ENCODE measurements around the gene TRIM2. TPM values are rescaled to one million over a fixed set of nuclear protein-coding genes. Genes with fewer than 3 reads are reported as not detected.
A peak's percentile ranks its signal among the peaks of the same experiment; 100 is the strongest.

The TRIM2 gene
- total and polyA plus RNA-seq, 8 donors, result 49.6 to 88.2 (median 77.7) TPM

DNA sequence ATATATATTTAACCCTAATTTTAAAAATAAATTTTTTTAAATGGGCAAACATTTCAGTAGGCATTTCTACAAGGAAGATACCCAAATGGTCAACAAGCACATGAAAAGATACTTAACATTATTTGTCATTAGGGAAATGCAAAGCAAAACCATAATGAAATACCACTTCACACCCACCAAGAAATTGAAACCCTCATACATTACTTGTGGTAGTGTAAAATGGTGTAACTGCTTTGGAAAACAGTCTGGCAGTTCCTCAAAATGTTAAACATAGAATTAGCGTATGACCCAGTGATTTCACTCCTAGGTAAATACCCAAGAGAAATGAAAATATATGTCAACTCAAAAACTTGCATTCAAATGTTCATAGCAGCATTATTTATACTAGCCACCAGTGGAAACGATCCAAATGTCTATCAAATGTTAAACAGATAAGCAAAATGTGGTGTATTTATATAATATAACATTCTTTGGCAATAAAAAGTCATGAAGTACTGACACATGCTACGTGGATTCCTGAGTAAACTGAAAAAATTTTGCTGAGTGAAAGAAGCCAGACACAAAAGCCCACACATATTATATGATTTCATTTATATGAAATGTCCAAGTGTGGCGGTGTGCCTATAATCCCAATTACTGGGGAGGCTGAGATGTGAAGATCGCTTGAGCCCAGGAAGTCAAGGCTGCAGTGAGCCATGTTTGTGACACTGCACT lies 16.6 kb downstream of the TRIM2 start:
- intact Hi-C loops (cut with DNase I), result no loop called here
- ATAC-seq (no peak), DNase-seq (no peak)
- Histone ChIP-seq H3K27ac (no peak overlapping the region), H3K4me1 (peaks cover 13 to 27% of the 10 kb centered on the region in 2 donors), H3K4me3 (no peak overlapping the region), H3K9me3 (peaks cover 0 to 5% of the 10 kb centered on the region in 2 donors), H3K36me3 (no peaks in the 10 kb centered on the region), H3K27me3 (peaks cover 0 to 27% of the 10 kb centered on the region in 2 donors)
- TF ChIP-seq, protein P1, sequence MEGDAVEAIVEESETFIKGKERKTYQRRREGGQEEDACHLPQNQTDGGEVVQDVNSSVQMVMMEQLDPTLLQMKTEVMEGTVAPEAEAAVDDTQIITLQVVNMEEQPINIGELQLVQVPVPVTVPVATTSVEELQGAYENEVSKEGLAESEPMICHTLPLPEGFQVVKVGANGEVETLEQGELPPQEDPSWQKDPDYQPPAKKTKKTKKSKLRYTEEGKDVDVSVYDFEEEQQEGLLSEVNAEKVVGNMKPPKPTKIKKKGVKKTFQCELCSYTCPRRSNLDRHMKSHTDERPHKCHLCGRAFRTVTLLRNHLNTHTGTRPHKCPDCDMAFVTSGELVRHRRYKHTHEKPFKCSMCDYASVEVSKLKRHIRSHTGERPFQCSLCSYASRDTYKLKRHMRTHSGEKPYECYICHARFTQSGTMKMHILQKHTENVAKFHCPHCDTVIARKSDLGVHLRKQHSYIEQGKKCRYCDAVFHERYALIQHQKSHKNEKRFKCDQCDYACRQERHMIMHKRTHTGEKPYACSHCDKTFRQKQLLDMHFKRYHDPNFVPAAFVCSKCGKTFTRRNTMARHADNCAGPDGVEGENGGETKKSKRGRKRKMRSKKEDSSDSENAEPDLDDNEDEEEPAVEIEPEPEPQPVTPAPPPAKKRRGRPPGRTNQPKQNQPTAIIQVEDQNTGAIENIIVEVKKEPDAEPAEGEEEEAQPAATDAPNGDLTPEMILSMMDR (IDR thresholded peaks at IDR 0.05), result no peak

DNA sequence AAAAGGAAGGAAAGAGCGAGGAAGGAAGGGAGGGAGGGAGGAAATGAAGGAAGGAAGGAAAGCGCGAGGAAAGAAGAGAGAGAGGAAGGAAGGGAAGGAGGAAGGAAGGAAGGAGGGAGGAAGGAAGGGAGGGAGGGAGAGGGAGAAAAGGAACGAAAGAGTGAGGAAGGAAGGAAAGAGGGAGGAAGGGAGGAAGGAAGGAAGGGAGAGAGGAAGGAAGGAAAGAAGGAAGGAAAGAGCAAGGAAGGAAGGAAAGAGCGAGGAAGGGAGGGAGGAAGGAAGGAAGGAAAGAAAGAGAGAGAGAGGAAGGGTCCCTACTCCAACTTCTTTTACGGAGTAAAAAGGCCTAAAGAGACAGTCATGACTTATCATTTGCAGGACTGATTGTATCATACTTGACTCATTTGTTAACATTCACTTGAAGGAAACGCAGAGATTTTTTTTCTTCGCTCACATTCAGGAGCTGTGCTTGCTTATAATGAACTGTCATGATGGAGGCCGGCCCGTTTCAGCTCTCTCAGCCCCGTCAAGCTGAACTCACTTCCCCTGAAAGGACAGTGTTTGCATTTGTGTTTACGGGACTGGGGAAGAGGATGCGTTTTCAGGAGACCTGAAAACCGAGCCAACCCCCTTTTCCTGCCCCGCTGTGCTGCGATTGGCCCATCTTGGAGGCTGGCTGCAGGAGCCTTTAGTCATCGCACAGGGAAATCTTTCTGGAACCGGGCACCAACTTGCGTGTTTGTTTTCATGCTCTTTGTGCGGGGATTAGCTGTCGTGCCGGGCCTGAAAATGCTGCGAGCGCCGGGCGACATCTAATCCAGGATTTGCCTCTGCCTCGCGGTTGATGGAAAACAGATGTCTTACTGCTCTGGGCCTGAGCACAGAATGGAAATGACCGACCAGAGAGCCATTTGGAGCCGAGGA lies 17.8 kb downstream of the TRIM2 start:
- peak overlapping the region; percentile 43 to 60 for H3K4me3 ChIP-seq
- intact Hi-C loops (cut with DNase I), result no loop called here

DNA sequence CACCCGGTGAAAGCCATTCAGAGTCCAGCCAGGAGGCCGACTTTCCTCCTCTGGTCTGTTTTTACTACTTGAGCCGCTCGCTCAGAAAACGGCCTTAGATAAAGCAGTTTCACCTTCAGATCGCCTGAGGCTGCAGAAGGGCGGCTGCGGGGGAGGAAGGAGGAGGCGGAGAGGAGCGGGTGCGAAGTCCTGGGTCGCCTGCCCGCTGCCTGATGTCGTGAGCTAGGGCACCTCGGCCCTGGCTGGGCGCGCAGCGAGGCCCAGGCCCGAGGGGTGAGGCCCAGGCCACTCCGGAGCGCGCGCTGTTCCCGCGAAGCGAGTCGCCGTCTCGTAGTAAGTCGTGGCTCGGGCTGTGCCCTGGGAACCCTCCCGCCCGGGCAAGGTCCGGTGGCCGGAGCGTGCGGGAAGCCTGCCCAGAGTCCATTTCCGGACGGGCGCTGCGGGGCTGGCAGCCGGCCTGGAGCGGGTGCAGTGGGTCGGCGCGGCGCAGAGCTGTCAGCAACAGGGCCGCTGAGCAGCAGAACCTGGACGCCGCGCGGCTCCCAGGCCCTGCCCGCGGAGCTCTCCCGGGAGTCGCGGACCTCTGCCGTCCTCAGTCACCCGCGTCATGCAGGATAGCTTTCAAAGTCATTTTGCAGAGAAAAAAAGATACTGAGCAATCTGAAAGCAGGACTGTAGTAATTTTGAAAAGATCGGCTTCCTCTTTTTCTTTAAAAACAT lies 18.6 kb downstream of the TRIM2 start:
- H3K27ac ChIP-seq, result peak overlapping the region; percentile 77 to 92
- intact Hi-C loops (cut with DNase I), result no loop called here

More for the DNA sequence above, 17.8 kb downstream of the TRIM2 start:
- Histone ChIP-seq H3K36me3 (no peaks in the 10 kb centered on the region), H3K27ac (peak overlapping the region; percentile 77 to 92), H3K4me1 (peaks cover 13 to 27% of the 10 kb centered on the region in 2 donors), H3K27me3 (peaks cover 0 to 27% of the 10 kb centered on the region in 2 donors), H3K9me3 (peaks cover 0 to 5% of the 10 kb centered on the region in 2 donors)
- TF ChIP-seq, protein P1 (IDR thresholded peaks at IDR 0.05), result no peak
- ATAC-seq (peak; percentile 29), DNase-seq (peak in 3 of 4 donors; percentile 42 to 80 (median 79))

DNA sequence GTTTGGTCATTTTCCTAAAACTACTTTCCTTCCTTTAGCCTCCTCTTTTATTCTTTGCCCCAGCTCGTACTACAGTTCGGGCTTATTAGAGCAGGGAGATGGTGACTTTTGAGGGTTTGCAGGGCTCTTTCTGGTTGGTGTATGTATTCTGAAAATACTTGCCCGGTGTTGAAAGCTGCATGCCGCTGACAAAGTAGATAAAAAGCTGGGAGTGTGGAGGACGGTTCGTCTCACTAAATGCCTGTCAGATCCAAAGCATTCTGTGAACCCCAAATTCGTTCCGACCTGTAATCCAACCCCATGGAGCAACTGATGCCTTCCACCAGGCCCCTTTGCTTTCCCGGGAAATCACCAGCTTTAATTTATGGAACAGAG lies 19.2 kb downstream of the TRIM2 start:
- DNase-seq, result no peak
- intact Hi-C loops (cut with DNase I), result no loop called here

More for the DNA sequence above, 18.6 kb downstream of the TRIM2 start:
- no peaks in the 10 kb centered on the region for H3K36me3 ChIP-seq
- ATAC-seq (peak; percentile 79), DNase-seq (peak in 2 of 4 donors; percentile 40 to 85)
- H3K27me3 ChIP-seq, result peaks cover 0 to 27% of the 10 kb centered on the region in 2 donors
- peaks cover 0 to 5% of the 10 kb centered on the region in 2 donors for H3K9me3 ChIP-seq
- peaks cover 13 to 27% of the 10 kb centered on the region in 2 donors for H3K4me1 ChIP-seq
- TF ChIP-seq, protein P1 (IDR thresholded peaks at IDR 0.05), result no peak
- peak overlapping the region; percentile 43 to 60 for H3K4me3 ChIP-seq

More for the DNA sequence above, 19.2 kb downstream of the TRIM2 start:
- H3K36me3 ChIP-seq, result no peaks in the 10 kb centered on the region
- peak; percentile 13 for ATAC-seq
- peaks cover 13 to 27% of the 10 kb centered on the region in 2 donors for H3K4me1 ChIP-seq
- peaks cover 0 to 27% of the 10 kb centered on the region in 2 donors for H3K27me3 ChIP-seq
- H3K9me3 ChIP-seq, result peaks cover 0 to 5% of the 10 kb centered on the region in 2 donors
- TF ChIP-seq, protein P1 (IDR thresholded peaks at IDR 0.05), result no peak
- H3K4me3 ChIP-seq, result peak overlapping the region; percentile 43 to 60
- H3K27ac ChIP-seq, result peak overlapping the region; percentile 77 to 92
